ENCODE results near the gene STAM2. TPM values are rescaled to one million over a fixed set of nuclear protein-coding genes. Genes with fewer than 3 reads are reported as not detected.
"Not testable (repeated sequence)": the region's sequence is repeated elsewhere in the genome, so short reads cannot be mapped to it uniquely, and the experiment has no call there.

The STAM2 gene
- total RNA-seq, 1 experiment from 2014 or later: 21.0 TPM

DNA sequence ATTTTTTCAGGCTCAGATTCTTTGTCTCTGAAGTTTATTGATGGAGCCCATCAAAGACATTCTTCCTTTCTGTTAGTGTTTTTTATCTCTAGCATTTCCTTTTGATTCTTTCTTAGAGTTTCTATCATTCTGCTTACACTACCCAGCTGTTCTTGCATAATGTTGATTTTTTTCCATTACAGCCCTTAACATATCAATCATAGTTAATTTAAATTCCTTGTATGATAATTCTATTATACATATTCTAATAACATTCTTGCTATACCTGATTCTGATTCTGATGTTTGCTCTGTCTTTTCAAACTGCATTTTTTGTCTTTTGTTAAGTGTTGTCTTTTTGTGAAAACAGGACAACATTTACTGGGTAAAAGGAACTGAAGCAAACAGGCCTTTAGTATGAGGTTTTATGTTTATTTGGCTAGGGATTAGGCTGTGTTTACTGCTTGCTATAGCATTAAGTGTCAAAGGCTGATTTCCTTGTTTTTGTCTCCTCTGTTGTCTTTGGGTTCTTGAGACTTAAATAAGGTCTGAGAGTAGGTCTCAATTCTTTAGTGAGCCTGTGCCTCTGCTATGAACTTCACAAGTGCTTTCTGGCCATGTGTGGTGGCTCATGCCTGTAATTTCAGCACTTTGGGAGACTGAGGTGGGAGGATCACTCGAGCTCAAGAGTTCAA lies 8.0 kb upstream of the STAM2 start:
- ChIA-PET POLR2A (ENCODE audit: unreplicated experiment) (no interaction called here), CTCF (no interaction called here)
- Histone ChIP-seq H3F3A (ENCODE audit: low read length, unreplicated experiment) (no peaks in the 10 kb centered on the region), H3K9me2 (replicated peaks; ENCODE audit: low read length) (no peaks in the 10 kb centered on the region), H3K27me3 (ENCODE audit: low read length) (no peaks in the 10 kb centered on the region), H3K36me3 (ENCODE audit: low read depth, low read length) (no peaks in the 10 kb centered on the region), H3K9me3 (ENCODE audit: low read length) (no peaks in the 10 kb centered on the region), H3K9ac (ENCODE audit: low read length) (no peak overlapping the region), H4K20me1 (ENCODE audit: low read length) (no peaks in the 10 kb centered on the region), H3K4me1 (ENCODE audit: insufficient read depth, low read length) (no peaks in the 10 kb centered on the region), H3K4me2 (ENCODE audit: low read length) (no peak overlapping the region), H3K4me3 (ENCODE audit: low read length) (no peak overlapping the region), H3K79me2 (ENCODE audit: low read length) (no peaks in the 10 kb centered on the region), H3K27ac (ENCODE audit: low read length) (no peak overlapping the region), H2AFZ (ENCODE audit: low read length) (no peak overlapping the region)
- BruUV-seq (replicated peaks): no TSS peak
- intact Hi-C loops (cut with micrococcal nuclease): no loop called here
- TF ChIP-seq EZH2phosphoT487 (IDR thresholded peaks at IDR 0.05; ENCODE audit: borderline replicate concordance, low read length) (no peak), EZH2 (IDR thresholded peaks at IDR 0.05; ENCODE audit: low read length, unreplicated experiment) (no peak)
- TF ChIP-seq, protein P1, sequence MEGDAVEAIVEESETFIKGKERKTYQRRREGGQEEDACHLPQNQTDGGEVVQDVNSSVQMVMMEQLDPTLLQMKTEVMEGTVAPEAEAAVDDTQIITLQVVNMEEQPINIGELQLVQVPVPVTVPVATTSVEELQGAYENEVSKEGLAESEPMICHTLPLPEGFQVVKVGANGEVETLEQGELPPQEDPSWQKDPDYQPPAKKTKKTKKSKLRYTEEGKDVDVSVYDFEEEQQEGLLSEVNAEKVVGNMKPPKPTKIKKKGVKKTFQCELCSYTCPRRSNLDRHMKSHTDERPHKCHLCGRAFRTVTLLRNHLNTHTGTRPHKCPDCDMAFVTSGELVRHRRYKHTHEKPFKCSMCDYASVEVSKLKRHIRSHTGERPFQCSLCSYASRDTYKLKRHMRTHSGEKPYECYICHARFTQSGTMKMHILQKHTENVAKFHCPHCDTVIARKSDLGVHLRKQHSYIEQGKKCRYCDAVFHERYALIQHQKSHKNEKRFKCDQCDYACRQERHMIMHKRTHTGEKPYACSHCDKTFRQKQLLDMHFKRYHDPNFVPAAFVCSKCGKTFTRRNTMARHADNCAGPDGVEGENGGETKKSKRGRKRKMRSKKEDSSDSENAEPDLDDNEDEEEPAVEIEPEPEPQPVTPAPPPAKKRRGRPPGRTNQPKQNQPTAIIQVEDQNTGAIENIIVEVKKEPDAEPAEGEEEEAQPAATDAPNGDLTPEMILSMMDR (conservative IDR thresholded peaks at IDR 0.05; ENCODE audit: low read depth, low read length): no peak
- DNase-seq: no peak
- ATAC-seq: no peak

DNA sequence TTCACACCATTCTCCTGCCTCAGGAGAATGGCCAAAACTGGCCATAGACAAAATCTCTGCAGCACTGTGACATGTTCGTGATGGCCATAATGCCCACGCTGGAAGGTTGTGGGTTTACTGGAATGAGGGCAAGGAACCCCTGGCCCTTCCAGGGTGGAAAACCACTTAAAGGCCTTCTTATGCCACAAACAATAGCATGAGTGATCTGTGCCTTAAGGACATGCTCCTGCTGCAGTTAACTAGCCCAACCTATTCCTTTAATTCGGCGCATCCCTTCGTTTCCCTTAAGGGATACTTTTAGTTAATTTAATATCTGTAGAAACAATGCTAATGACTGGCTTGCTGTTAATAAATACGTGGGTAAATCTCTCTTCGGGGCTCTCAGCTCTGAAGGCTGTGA lies 2.1 kb upstream of the STAM2 start:
- H3K4me1 ChIP-seq (ENCODE audit: insufficient read depth, low read length); POLR2A ChIA-PET (ENCODE audit: unreplicated experiment); H3K36me3 ChIP-seq (ENCODE audit: low read depth, low read length); H4K20me1 ChIP-seq (ENCODE audit: low read length); CTCF ChIA-PET; H3K9ac ChIP-seq (ENCODE audit: low read length); H3K4me3 ChIP-seq (ENCODE audit: low read length); H3K4me2 ChIP-seq (ENCODE audit: low read length); H3K27me3 ChIP-seq (ENCODE audit: low read length); ATAC-seq; H2AFZ ChIP-seq (ENCODE audit: low read length); BruUV-seq (replicated peaks); H3K9me3 ChIP-seq (ENCODE audit: low read length); H3F3A ChIP-seq (ENCODE audit: low read length, unreplicated experiment); H3K27ac ChIP-seq (ENCODE audit: low read length); DNase-seq; H3K9me2 ChIP-seq (replicated peaks; ENCODE audit: low read length): not testable (repeated sequence)
- intact Hi-C loops (cut with micrococcal nuclease): loop anchor here (5.0 kb wide), 3 partner anchors 380 to 1340 kb away; no protein-coding TSS in a partner anchor
- peaks cover 24% of the 10 kb centered on the region for H3K79me2 ChIP-seq (ENCODE audit: low read length)

DNA sequence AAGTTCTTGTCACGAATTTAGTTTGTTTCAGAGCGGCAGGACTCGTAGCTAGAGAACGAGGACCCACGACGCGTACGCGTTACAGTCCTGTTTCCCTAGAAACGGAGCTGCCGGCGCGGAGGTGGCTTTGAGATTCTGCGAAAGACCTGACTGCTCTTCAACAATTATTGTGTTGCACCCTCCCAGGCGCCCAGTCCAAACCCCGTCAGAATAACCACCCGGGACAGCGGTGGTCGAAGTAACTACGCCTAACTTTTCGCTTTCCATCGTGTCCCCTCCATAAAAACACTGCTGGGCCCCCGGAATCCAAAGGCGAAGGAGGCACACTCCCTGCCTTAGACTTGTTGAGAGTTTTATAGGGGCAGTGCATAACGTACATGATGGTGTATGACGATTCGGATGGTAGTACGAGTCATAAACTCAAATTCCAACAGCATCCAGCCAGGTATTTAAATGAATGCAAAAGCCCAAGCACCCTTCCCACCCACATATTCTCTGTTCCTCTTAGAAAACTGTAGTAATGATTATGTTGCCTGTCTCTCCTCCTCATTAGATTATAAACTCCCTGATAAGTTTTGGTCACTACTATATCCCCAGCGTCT lies 651 bp upstream of the STAM2 start:
- no TSS peak for BruUV-seq (replicated peaks)

More for the DNA sequence above, 651 bp upstream of the STAM2 start:
- Histone ChIP-seq H3K9ac (ENCODE audit: low read length) (peak overlapping the region; percentile 94), H3K4me1 (ENCODE audit: insufficient read depth, low read length) (peaks cover 21% of the 10 kb centered on the region), H3K9me2 (replicated peaks; ENCODE audit: low read length) (no peaks in the 10 kb centered on the region), H2AFZ (ENCODE audit: low read length) (peak overlapping the region; percentile 94), H3K27me3 (ENCODE audit: low read length) (no peaks in the 10 kb centered on the region), H4K20me1 (ENCODE audit: low read length) (no peaks in the 10 kb centered on the region), H3K4me3 (ENCODE audit: low read length) (peak overlapping the region; percentile 94), H3K27ac (ENCODE audit: low read length) (peak overlapping the region; percentile 7; the same call in 1 of the 2 replicates), H3F3A (ENCODE audit: low read length, unreplicated experiment) (no peaks in the 10 kb centered on the region), H3K4me2 (ENCODE audit: low read length) (peak overlapping the region; percentile 90), H3K79me2 (ENCODE audit: low read length) (peaks cover 38% of the 10 kb centered on the region), H3K36me3 (ENCODE audit: low read depth, low read length) (no peaks in the 10 kb centered on the region), H3K9me3 (ENCODE audit: low read length) (no peaks in the 10 kb centered on the region)
- ChIA-PET CTCF (interaction anchor here (0.6 to 1.6 kb wide), 4 partner anchors 22 to 471 kb away, joined by 3 to 12 read pairs (median 6); no protein-coding TSS in a partner anchor), POLR2A (ENCODE audit: unreplicated experiment) (interaction anchor here (0.6 kb wide), 2 partner anchors 459 to 470 kb away, joined by 5 to 9 read pairs; no protein-coding TSS in a partner anchor)
- no peak for TF ChIP-seq EZH2phosphoT487 (IDR thresholded peaks at IDR 0.05; ENCODE audit: borderline replicate concordance, low read length)
- no peak for TF ChIP-seq EZH2 (IDR thresholded peaks at IDR 0.05; ENCODE audit: low read length, unreplicated experiment)
- DNase-seq: peak; percentile 22
- intact Hi-C loops (cut with micrococcal nuclease): loop anchor here (1.0 to 5.0 kb wide), 4 partner anchors 381 to 1341 kb away; no protein-coding TSS in a partner anchor
- peak; percentile 6 for ATAC-seq
